Endodermal cell (in vitro differentiated cells): ENCODE results near the gene S100A8. TPM values are rescaled to one million over a fixed set of nuclear protein-coding genes. Genes with fewer than 3 reads are reported as not detected.

Experiments
- DNase-seq: peaks from one replicate; pipeline ENCODE4 v3.0.0-alpha.2; 2017
- H3K27ac ChIP-seq: 2 replicates; pipeline ENCODE4 v1.5.1; 2013; ENCODE audit warnings: mild to moderate bottlenecking, low read depth, low read length, moderate library complexity
- H3K27me3 ChIP-seq: 2 replicates; pipeline ENCODE4 v1.6.1; 2013; ENCODE audit warnings: mild to moderate bottlenecking, low read length, moderate library complexity; ENCODE audit not compliant: insufficient read depth, control insufficient read depth, poor library complexity, severe bottlenecking
- H3K36me3 ChIP-seq: 2 replicates; pipeline ENCODE4 v1.7.0; 2013; ENCODE audit warnings: mild to moderate bottlenecking, low read length, moderate library complexity; ENCODE audit not compliant: control insufficient read depth, insufficient read depth
- H3K4me1 ChIP-seq: one replicate; pipeline ENCODE4 v1.7.0; 2013; ENCODE audit warnings: low read length; ENCODE audit not compliant: control insufficient read depth, insufficient read depth
- H3K4me3 ChIP-seq: 2 replicates; pipeline ENCODE4 v1.5.1; 2013; ENCODE audit warnings: mild to moderate bottlenecking, low read length, moderate library complexity
- H3K9ac ChIP-seq: 2 replicates; pipeline ENCODE4 v1.6.1; 2013; ENCODE audit warnings: mild to moderate bottlenecking, low read length, moderate library complexity; ENCODE audit not compliant: poor library complexity, severe bottlenecking; ENCODE audit errors: extremely low read depth
- H3K9me3 ChIP-seq: 2 replicates; pipeline ENCODE4 v1.6.1; 2013; ENCODE audit warnings: mild to moderate bottlenecking, low read length, moderate library complexity; ENCODE audit not compliant: control insufficient read depth
- H3K27ac Mint-ChIP-seq: 2 replicates; pipeline ENCODE4 v1.8.0; 2020; ENCODE audit warnings: mixed read lengths
- H3K27me3 Mint-ChIP-seq: 2 replicates; pipeline ENCODE4 v1.8.0; 2021; ENCODE audit warnings: mild to moderate bottlenecking, mixed read lengths; ENCODE audit not compliant: insufficient read depth
- H3K36me3 Mint-ChIP-seq: 2 replicates; pipeline ENCODE4 v1.8.0; 2020; ENCODE audit warnings: low read depth, mixed read lengths
- H3K4me1 Mint-ChIP-seq: 2 replicates; pipeline ENCODE4 v1.8.0; 2020; ENCODE audit warnings: mixed read lengths
- H3K4me3 Mint-ChIP-seq: 2 replicates; pipeline ENCODE4 v1.8.0; 2020; ENCODE audit warnings: mild to moderate bottlenecking, moderate library complexity, mixed read lengths
- H3K9me3 Mint-ChIP-seq: 2 replicates; pipeline ENCODE4 v1.8.0; 2020; ENCODE audit warnings: mild to moderate bottlenecking, mixed read lengths
- WGBS, 2 experiments: methylation state at CpG; one replicate each; pipeline versions ENCODE4 v1.1.5 to v1.1.7; 2013; ENCODE audit warnings: missing lambda C conversion rate in 2 of 2, mixed read lengths in 1 of 2; ENCODE audit not compliant: insufficient coverage in 1 of 2, insufficient read length in 1 of 2; 5-methylcytosine and 5-hydroxymethylcytosine counted together
- total RNA-seq, 2 donors: library from RNA; stranded (reverse); fragmentation: NEBNext Ultra II Directional in 1 of 2; extraction: Animal tissue kit (Norgen Biotek cat#: 25700) in 1 of 2; gene quantifications; 2 replicates in 1 of 2; 3 replicates in 1 of 2; pipeline ENCODE4 v1.2.1, GENCODE V29; 2021
- TF ChIP-seq, protein P1 (sequence below): fragments of 200-600 bp; sonication (generic); conservative IDR thresholded peaks from 2 replicates; pipeline ENCODE4 v1.5.0; 2021; ENCODE audit warnings: antibody characterized with exemption, mild to moderate bottlenecking

The S100A8 gene
- total RNA-seq, 2 donors from 2014 or later: not detected

DNA sequence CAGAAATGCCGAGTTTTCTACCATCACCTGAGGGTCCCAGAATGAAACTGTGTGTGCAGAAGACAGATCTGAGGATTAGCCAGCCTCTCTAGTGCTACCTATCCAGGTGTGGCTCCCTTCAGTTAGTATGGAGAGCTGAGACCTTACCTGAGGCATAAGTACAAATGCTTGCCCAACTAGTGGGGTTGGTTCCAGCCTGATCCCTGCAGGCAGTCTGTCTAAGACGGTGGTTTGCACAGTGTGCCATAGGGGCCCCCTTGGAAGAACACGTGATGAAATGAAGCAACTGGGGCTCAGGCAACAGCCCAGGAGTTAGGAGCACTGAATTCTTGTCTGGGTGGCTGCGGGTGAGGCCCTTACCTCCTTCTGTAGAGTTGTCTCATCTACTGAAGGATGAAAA, 41.1 kb upstream of the S100A8 start:
- Mint-ChIP-seq H3K36me3 (no peaks in the 10 kb centered on the region), H3K27ac (no peak overlapping the region), H3K27me3 (peaks cover 4% of the 10 kb centered on the region), H3K4me3 (no peak overlapping the region), H3K9me3 (no peaks in the 10 kb centered on the region), H3K4me1 (no peaks in the 10 kb centered on the region)
- DNase-seq: no peak
- Histone ChIP-seq H3K4me1 (no peaks in the 10 kb centered on the region), H3K36me3 (no peaks in the 10 kb centered on the region), H3K27ac (no peak overlapping the region), H3K4me3 (no peak overlapping the region), H3K27me3 (peaks cover 14% of the 10 kb centered on the region), H3K9me3 (no peaks in the 10 kb centered on the region), H3K9ac (no peak overlapping the region)
- WGBS, 2 experiments: 83 to 90% methylated on average over 3 to 4 of the region's 4 CpGs
- TF ChIP-seq, protein P1, sequence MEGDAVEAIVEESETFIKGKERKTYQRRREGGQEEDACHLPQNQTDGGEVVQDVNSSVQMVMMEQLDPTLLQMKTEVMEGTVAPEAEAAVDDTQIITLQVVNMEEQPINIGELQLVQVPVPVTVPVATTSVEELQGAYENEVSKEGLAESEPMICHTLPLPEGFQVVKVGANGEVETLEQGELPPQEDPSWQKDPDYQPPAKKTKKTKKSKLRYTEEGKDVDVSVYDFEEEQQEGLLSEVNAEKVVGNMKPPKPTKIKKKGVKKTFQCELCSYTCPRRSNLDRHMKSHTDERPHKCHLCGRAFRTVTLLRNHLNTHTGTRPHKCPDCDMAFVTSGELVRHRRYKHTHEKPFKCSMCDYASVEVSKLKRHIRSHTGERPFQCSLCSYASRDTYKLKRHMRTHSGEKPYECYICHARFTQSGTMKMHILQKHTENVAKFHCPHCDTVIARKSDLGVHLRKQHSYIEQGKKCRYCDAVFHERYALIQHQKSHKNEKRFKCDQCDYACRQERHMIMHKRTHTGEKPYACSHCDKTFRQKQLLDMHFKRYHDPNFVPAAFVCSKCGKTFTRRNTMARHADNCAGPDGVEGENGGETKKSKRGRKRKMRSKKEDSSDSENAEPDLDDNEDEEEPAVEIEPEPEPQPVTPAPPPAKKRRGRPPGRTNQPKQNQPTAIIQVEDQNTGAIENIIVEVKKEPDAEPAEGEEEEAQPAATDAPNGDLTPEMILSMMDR: no peak

DNA sequence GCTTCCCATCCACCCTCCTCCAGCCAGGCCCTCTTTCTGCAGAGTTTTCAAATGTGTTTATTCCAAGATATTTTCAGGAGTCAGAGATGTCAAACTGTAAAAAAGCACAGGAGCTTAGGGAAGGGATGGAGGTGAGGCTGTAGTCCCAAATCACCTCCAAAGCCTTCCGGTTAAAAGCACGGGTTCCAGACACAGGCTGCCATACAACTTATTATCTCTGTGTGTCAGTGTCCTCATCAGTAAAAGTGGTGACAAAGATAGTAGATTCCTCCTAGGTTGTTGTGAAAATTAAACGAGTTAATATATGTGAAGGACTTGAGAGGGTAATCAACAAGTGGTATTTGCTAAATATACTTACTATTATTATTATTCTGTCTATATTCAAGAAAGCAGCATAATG, 40.6 kb upstream of the S100A8 start:
- Histone ChIP-seq H3K9me3 (no peaks in the 10 kb centered on the region), H3K9ac (no peak overlapping the region), H3K27ac (no peak overlapping the region), H3K4me1 (no peaks in the 10 kb centered on the region), H3K4me3 (no peak overlapping the region), H3K27me3 (peaks cover 17% of the 10 kb centered on the region), H3K36me3 (no peaks in the 10 kb centered on the region)
- TF ChIP-seq, protein P1: no peak
- H3K27me3 Mint-ChIP-seq: peaks cover 4% of the 10 kb centered on the region
- DNase-seq: no peak
- no peak overlapping the region for H3K27ac Mint-ChIP-seq
- H3K9me3 Mint-ChIP-seq: no peaks in the 10 kb centered on the region
- H3K36me3 Mint-ChIP-seq: no peaks in the 10 kb centered on the region
- 73 to 84% methylated on average over 2 to 3 of the region's 3 CpGs for WGBS, 2 experiments
- no peaks in the 10 kb centered on the region for H3K4me1 Mint-ChIP-seq
- no peak overlapping the region for H3K4me3 Mint-ChIP-seq

DNA sequence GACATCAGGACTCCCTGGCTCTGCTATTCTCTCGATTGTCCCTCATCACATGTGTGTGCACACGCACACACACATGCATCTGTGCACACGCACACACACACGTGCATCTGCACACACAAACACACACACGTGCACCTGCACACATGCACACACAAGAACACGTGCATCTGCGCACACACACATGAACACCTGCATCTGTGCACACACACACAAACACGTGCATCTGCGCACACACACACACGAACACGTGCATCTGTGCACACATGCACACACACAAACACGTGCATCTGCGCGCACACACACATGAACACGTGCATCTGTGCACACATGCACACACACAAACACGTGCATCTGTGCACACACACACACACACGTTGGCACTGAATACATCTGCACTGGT, 40.1 kb upstream of the S100A8 start:
- no peak overlapping the region for H3K4me3 ChIP-seq
- TF ChIP-seq, protein P1: no peak
- peaks cover 17% of the 10 kb centered on the region for H3K27me3 ChIP-seq
- H3K9me3 ChIP-seq: no peaks in the 10 kb centered on the region
- no peak for DNase-seq
- 86 to 88% methylated on average over 11 to 17 of the region's 17 CpGs for WGBS, 2 experiments
- peaks cover 2% of the 10 kb centered on the region for H3K27me3 Mint-ChIP-seq
- H3K9ac ChIP-seq: no peak overlapping the region
- H3K4me1 Mint-ChIP-seq: no peaks in the 10 kb centered on the region
- H3K27ac ChIP-seq: no peak overlapping the region
- no peak overlapping the region for H3K4me3 Mint-ChIP-seq
- no peaks in the 10 kb centered on the region for H3K36me3 ChIP-seq
- H3K4me1 ChIP-seq: no peaks in the 10 kb centered on the region
- H3K27ac Mint-ChIP-seq: no peak overlapping the region
- no peaks in the 10 kb centered on the region for H3K36me3 Mint-ChIP-seq
- no peaks in the 10 kb centered on the region for H3K9me3 Mint-ChIP-seq
